ENCODE measurements around the gene SAYSD1.

DNA sequence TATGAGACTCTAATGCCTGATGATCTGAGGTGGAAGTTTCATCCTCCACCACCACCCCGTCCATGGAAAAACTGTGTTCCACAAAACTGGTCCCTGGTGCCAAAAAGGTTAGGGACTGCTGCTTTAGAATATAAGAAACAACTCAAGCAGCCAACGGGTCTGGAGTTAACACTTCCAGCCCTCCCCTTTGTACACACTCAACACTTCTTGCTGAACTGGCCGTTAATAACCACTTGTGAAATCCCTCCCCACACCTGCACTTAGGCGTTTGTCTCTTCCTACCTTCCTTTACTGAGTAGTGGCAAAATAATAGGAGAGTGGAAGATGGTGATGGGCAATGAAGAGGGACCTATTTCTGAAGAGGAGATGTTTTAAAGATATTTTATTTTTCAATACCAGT, 10.5 kb downstream of the SAYSD1 start:
- TF ChIP-seq, protein P1, sequence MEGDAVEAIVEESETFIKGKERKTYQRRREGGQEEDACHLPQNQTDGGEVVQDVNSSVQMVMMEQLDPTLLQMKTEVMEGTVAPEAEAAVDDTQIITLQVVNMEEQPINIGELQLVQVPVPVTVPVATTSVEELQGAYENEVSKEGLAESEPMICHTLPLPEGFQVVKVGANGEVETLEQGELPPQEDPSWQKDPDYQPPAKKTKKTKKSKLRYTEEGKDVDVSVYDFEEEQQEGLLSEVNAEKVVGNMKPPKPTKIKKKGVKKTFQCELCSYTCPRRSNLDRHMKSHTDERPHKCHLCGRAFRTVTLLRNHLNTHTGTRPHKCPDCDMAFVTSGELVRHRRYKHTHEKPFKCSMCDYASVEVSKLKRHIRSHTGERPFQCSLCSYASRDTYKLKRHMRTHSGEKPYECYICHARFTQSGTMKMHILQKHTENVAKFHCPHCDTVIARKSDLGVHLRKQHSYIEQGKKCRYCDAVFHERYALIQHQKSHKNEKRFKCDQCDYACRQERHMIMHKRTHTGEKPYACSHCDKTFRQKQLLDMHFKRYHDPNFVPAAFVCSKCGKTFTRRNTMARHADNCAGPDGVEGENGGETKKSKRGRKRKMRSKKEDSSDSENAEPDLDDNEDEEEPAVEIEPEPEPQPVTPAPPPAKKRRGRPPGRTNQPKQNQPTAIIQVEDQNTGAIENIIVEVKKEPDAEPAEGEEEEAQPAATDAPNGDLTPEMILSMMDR (IDR thresholded peaks at IDR 0.05 in 2 of 3, conservative IDR thresholded peaks at IDR 0.05 in 1 of 3; ENCODE audit: insufficient read depth in 2 of 3, low read depth in 1 of 3, low read length in 3 of 3): no peak
- no peak for TF ChIP-seq ELF2 (CRISPR knock-in tag; IDR thresholded peaks at IDR 0.05)
- no peak for TF ChIP-seq POLR2A (conservative IDR thresholded peaks at IDR 0.05)
- TF ChIP-seq JUNB (CRISPR knock-in tag; conservative IDR thresholded peaks at IDR 0.05): no peak
- TF ChIP-seq, protein P2, sequence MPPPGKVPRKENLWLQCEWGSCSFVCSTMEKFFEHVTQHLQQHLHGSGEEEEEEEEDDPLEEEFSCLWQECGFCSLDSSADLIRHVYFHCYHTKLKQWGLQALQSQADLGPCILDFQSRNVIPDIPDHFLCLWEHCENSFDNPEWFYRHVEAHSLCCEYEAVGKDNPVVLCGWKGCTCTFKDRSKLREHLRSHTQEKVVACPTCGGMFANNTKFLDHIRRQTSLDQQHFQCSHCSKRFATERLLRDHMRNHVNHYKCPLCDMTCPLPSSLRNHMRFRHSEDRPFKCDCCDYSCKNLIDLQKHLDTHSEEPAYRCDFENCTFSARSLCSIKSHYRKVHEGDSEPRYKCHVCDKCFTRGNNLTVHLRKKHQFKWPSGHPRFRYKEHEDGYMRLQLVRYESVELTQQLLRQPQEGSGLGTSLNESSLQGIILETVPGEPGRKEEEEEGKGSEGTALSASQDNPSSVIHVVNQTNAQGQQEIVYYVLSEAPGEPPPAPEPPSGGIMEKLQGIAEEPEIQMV (tag; conservative IDR thresholded peaks at IDR 0.05; ENCODE audit: low read depth): no peak
- TF ChIP-seq FOXJ3 (CRISPR knock-in tag; IDR thresholded peaks at IDR 0.05): no peak
- TF ChIP-seq ELF1 (tag; IDR thresholded peaks at IDR 0.05): no peak
- TF ChIP-seq ZNF3 (CRISPR knock-in tag; IDR thresholded peaks at IDR 0.05): no peak
- TF ChIP-seq, protein P3, sequence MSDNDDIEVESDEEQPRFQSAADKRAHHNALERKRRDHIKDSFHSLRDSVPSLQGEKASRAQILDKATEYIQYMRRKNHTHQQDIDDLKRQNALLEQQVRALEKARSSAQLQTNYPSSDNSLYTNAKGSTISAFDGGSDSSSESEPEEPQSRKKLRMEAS (CRISPR knock-in tag; IDR thresholded peaks at IDR 0.05): no peak
